Osteocyte (in vitro differentiated cells): ENCODE data around the gene UBE2O. TPM values are rescaled to one million over a fixed set of nuclear protein-coding genes. Genes with fewer than 3 reads are reported as not detected.

Source experiments
- DNase-seq: peaks from one replicate; pipeline ENCODE4 v3.0.0; 2021; ENCODE audit warnings: mixed read lengths; ENCODE audit not compliant: unreplicated experiment; ENCODE audit errors: extremely low spot score
- H3K27ac Mint-ChIP-seq: one replicate; pipeline ENCODE4 v1.8.0; 2021; ENCODE audit warnings: mild to moderate bottlenecking, mixed read lengths; ENCODE audit not compliant: unreplicated experiment
- H3K27me3 Mint-ChIP-seq: one replicate; pipeline ENCODE4 v1.8.0; 2021; ENCODE audit warnings: mixed read lengths; ENCODE audit not compliant: unreplicated experiment
- H3K36me3 Mint-ChIP-seq: one replicate; pipeline ENCODE4 v1.8.0; 2021; ENCODE audit warnings: mixed read lengths; ENCODE audit not compliant: unreplicated experiment
- H3K4me1 Mint-ChIP-seq: one replicate; pipeline ENCODE4 v1.8.0; 2021; ENCODE audit warnings: mixed read lengths; ENCODE audit not compliant: unreplicated experiment
- H3K4me3 Mint-ChIP-seq: one replicate; pipeline ENCODE4 v1.8.0; 2021; ENCODE audit warnings: mild to moderate bottlenecking, moderate library complexity, mixed read lengths; ENCODE audit not compliant: unreplicated experiment
- H3K9me3 Mint-ChIP-seq: one replicate; pipeline ENCODE4 v1.8.0; 2021; ENCODE audit warnings: mixed read lengths; ENCODE audit not compliant: unreplicated experiment
- total RNA-seq: library from RNA; stranded (reverse); gene quantifications from 2 replicates; pipeline ENCODE4 v1.2.1, GENCODE V29; 2021
- TF ChIP-seq, protein P1 (sequence below): fragments of 200-600 bp; sonication (generic); IDR thresholded peaks from 2 replicates; pipeline ENCODE4 v1.5.0; 2021; ENCODE audit warnings: antibody characterized with exemption, mild to moderate bottlenecking, moderate library complexity

Gene UBE2O
- total RNA-seq, 1 donor from 2014 or later: 30.7 TPM

- no peak for DNase-seq
- no peak overlapping the region for H3K4me3 Mint-ChIP-seq
- H3K27me3 Mint-ChIP-seq: no peaks in the 10 kb centered on the region
- H3K4me1 Mint-ChIP-seq: peaks cover 29% of the 10 kb centered on the region
- TF ChIP-seq, protein P1, sequence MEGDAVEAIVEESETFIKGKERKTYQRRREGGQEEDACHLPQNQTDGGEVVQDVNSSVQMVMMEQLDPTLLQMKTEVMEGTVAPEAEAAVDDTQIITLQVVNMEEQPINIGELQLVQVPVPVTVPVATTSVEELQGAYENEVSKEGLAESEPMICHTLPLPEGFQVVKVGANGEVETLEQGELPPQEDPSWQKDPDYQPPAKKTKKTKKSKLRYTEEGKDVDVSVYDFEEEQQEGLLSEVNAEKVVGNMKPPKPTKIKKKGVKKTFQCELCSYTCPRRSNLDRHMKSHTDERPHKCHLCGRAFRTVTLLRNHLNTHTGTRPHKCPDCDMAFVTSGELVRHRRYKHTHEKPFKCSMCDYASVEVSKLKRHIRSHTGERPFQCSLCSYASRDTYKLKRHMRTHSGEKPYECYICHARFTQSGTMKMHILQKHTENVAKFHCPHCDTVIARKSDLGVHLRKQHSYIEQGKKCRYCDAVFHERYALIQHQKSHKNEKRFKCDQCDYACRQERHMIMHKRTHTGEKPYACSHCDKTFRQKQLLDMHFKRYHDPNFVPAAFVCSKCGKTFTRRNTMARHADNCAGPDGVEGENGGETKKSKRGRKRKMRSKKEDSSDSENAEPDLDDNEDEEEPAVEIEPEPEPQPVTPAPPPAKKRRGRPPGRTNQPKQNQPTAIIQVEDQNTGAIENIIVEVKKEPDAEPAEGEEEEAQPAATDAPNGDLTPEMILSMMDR: no peak
- H3K27ac Mint-ChIP-seq: no peak overlapping the region
- no peaks in the 10 kb centered on the region for H3K9me3 Mint-ChIP-seq
- H3K36me3 Mint-ChIP-seq: peaks cover 5% of the 10 kb centered on the region
These were observed 76.4 kb downstream of the UBE2O start for GRCh38 chr17:76376318-76377133.

DNA sequence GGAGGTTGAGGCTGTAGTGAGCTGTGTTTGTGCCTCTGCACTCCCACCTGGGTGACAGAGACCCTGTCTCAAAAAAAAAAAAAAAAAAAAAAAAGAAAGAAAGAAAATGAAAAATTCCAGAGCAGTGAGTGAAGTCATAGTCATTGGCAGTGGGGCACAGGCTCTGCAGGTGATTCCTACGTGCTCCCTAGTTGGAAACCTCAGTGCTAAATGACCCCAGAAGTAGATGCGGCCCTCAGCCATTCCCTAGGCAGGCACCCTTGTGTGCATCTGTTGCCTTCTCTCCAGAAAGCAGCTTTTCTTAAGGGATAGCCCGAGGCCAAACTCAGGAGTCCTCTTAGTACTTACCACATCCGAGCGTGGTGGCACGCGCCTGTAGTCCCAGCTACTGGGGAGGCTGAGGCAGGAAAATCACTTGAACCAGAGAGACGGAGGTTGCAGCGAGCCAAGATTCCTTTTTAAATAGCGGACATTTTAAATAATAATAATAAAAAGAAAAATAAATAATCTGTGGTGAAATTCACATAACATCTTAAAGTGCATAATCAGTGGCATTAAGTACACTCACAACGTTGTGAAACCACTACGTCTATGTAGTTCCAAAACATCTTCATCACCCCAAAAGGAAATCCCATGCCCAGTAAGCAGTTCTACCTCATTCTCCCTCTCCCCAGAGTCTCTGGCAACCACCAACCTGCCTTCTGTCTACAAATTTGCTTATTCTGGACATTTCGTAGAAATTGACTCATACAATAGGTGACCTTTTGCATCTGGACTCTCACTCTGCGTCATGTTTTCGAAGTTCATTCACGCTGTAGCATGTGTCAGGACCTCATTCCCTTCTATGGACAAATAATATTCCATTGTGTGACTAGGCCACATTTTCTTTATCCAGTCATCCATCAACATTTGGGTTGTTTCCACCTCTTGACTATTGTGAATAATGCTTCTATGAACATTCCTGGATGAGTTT is 81.0 kb downstream of the UBE2O start:
- H3K4me1 Mint-ChIP-seq: peaks cover 55% of the 10 kb centered on the region
- TF ChIP-seq, protein P1: no peak
- no peak overlapping the region for H3K4me3 Mint-ChIP-seq
- DNase-seq: no peak
- no peaks in the 10 kb centered on the region for H3K27me3 Mint-ChIP-seq
- H3K36me3 Mint-ChIP-seq: no peaks in the 10 kb centered on the region
- peak overlapping the region; percentile 62 for H3K27ac Mint-ChIP-seq
- no peaks in the 10 kb centered on the region for H3K9me3 Mint-ChIP-seq

DNA sequence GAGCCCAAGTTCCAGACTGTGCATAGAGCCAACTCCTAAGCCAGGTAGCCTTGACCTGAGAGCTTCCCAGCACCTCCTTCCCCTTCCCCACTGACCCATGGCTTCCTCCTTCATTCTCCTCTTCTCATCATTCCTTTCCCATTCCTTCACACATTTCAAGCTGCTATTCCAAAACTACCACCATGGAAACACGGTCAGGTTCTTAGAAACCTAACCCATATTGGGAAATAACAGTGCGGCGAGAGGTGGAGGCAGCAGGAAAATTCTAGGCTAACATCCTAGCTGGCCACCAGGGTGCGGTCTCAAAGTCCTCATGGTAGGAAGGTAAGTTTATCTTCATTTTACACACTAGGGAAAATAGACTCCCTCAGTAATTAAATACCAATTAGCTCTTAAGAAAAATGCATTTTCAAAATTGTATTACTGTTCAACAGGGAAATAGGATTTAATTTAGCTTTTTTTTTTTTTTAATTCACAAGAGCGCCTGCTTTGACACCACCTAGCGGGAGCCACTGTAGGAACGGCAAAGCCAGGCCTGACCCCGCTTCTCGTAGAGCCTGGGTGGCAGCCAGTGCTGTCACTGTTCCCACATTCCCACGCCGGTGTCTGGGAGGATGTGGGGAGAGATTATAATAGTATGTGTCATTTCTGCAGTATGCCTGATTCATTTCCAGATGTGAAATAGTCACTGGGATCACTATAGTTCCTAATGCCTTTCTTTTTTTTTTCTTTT is 82.5 kb downstream of the UBE2O start:
- Mint-ChIP-seq H3K27ac (peak overlapping the region; percentile 80), H3K4me3 (no peak overlapping the region)

DNA sequence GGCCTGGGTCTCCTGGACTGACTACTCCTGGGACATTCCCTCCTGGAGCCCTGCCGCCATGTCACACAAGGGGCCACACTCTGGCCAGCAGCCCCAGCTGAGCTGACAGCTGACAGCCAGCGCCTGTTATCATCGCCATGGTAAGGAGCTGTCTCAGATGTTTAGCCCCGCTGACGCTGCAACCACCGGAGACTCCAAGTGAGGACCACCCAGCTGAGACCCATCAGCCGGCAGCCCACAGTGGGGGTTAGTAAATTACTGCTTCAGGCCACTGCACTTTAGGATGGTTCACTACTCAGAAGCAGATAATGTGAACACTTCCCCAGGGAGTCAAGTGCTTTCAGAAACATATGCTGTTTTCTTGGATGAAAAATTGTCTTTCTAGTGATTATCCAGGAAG is 83.1 kb downstream of the UBE2O start:
- DNase-seq: no peak
- TF ChIP-seq, protein P1: no peak
- Mint-ChIP-seq H3K4me3 (peak overlapping the region; percentile 26), H3K9me3 (no peaks in the 10 kb centered on the region), H3K36me3 (no peaks in the 10 kb centered on the region), H3K4me1 (peaks cover 40% of the 10 kb centered on the region), H3K27ac (peak overlapping the region; percentile 80), H3K27me3 (no peaks in the 10 kb centered on the region)

More for the DNA sequence above, 82.5 kb downstream of the UBE2O start:
- TF ChIP-seq, protein P1: peak; percentile 45
- DNase-seq: no peak
- Mint-ChIP-seq H3K27me3 (no peaks in the 10 kb centered on the region), H3K4me1 (peaks cover 42% of the 10 kb centered on the region), H3K36me3 (no peaks in the 10 kb centered on the region), H3K9me3 (no peaks in the 10 kb centered on the region)
